Measurements from ENCODE around the gene ZSWIM5. TPM values are rescaled to one million over a fixed set of nuclear protein-coding genes. Genes with fewer than 3 reads are reported as not detected.
"Not testable (repeated sequence)": the region's sequence is repeated elsewhere in the genome, so short reads cannot be mapped to it uniquely, and the experiment has no call there.

Gene ZSWIM5
- total RNA-seq, 1 experiment from 2014 or later, result 2.6 TPM

- DNase-seq (ENCODE audit: low read depth, low spot score), result no peak
- in situ Hi-C loops (cut with HindIII; ENCODE audit: low pct_unique_long_range_greater_than_20kb, low sequenced_read_pairs), result no loop called here
Measured at GRCh38 chr1:45211076-45211475, 4.7 kb upstream of the ZSWIM5 start.

- in situ Hi-C loops (cut with HindIII; ENCODE audit: low pct_unique_long_range_greater_than_20kb, low sequenced_read_pairs), result no loop called here
Measured at GRCh38 chr1:45206808-45207623, 611 bp upstream of the ZSWIM5 start.

GRCh38 chr1:45205011-45205909 lies 1.1 kb downstream of the ZSWIM5 start:
- peak; percentile 37 for DNase-seq (ENCODE audit: low read depth, low spot score)
- in situ Hi-C loops (cut with HindIII; ENCODE audit: low pct_unique_long_range_greater_than_20kb, low sequenced_read_pairs), result no loop called here

More at GRCh38 chr1:45206808-45207623, 611 bp upstream of the ZSWIM5 start:
- DNase-seq (ENCODE audit: low read depth, low spot score), result no peak

GRCh38 chr1:45200906-45201500 lies 5.4 kb downstream of the ZSWIM5 start:
- peak; percentile 12 for DNase-seq (ENCODE audit: low read depth, low spot score)
- in situ Hi-C loops (cut with HindIII; ENCODE audit: low pct_unique_long_range_greater_than_20kb, low sequenced_read_pairs), result no loop called here

- in situ Hi-C loops (cut with HindIII; ENCODE audit: low pct_unique_long_range_greater_than_20kb, low sequenced_read_pairs), result no loop called here
- no peak for DNase-seq (ENCODE audit: low read depth, low spot score)
Measured at GRCh38 chr1:45200435-45200834, 6.0 kb downstream of the ZSWIM5 start.

GRCh38 chr1:45198185-45198584 lies 8.2 kb downstream of the ZSWIM5 start:
- in situ Hi-C loops (cut with HindIII; ENCODE audit: low pct_unique_long_range_greater_than_20kb, low sequenced_read_pairs), result no loop called here
- DNase-seq (ENCODE audit: low read depth, low spot score), result peak; percentile 54

- in situ Hi-C loops (cut with HindIII; ENCODE audit: low pct_unique_long_range_greater_than_20kb, low sequenced_read_pairs), result no loop called here
- no peak for DNase-seq (ENCODE audit: low read depth, low spot score)
Measured at GRCh38 chr1:45196863-45197262, 9.5 kb downstream of the ZSWIM5 start.

- in situ Hi-C loops (cut with HindIII; ENCODE audit: low pct_unique_long_range_greater_than_20kb, low sequenced_read_pairs), result no loop called here
Measured at GRCh38 chr1:45191418-45191783, 15.0 kb downstream of the ZSWIM5 start.

GRCh38 chr1:45187725-45188124 lies 18.7 kb downstream of the ZSWIM5 start:
- in situ Hi-C loops (cut with HindIII; ENCODE audit: low pct_unique_long_range_greater_than_20kb, low sequenced_read_pairs), result no loop called here
- no peak for DNase-seq (ENCODE audit: low read depth, low spot score)

More at GRCh38 chr1:45191418-45191783, 15.0 kb downstream of the ZSWIM5 start:
- DNase-seq (ENCODE audit: low read depth, low spot score), result no peak

- in situ Hi-C loops (cut with HindIII; ENCODE audit: low pct_unique_long_range_greater_than_20kb, low sequenced_read_pairs); DNase-seq (ENCODE audit: low read depth, low spot score): not testable (repeated sequence)
Measured at GRCh38 chr1:45179918-45180519, 26.4 kb downstream of the ZSWIM5 start.

- no peak for DNase-seq (ENCODE audit: low read depth, low spot score)
- in situ Hi-C loops (cut with HindIII; ENCODE audit: low pct_unique_long_range_greater_than_20kb, low sequenced_read_pairs), result no loop called here
Measured at GRCh38 chr1:45177452-45177851, 29.0 kb downstream of the ZSWIM5 start.

GRCh38 chr1:45172764-45173163 lies 33.6 kb downstream of the ZSWIM5 start:
- in situ Hi-C loops (cut with HindIII; ENCODE audit: low pct_unique_long_range_greater_than_20kb, low sequenced_read_pairs), result no loop called here

GRCh38 chr1:45172005-45172404 lies 34.4 kb downstream of the ZSWIM5 start:
- no peak for DNase-seq (ENCODE audit: low read depth, low spot score)
- in situ Hi-C loops (cut with HindIII; ENCODE audit: low pct_unique_long_range_greater_than_20kb, low sequenced_read_pairs), result no loop called here

More at GRCh38 chr1:45172764-45173163, 33.6 kb downstream of the ZSWIM5 start:
- no peak for DNase-seq (ENCODE audit: low read depth, low spot score)

- DNase-seq (ENCODE audit: low read depth, low spot score), result no peak
- in situ Hi-C loops (cut with HindIII; ENCODE audit: low pct_unique_long_range_greater_than_20kb, low sequenced_read_pairs), result no loop called here
Measured at GRCh38 chr1:45171575-45171974, 34.8 kb downstream of the ZSWIM5 start.

- in situ Hi-C loops (cut with HindIII; ENCODE audit: low pct_unique_long_range_greater_than_20kb, low sequenced_read_pairs), result no loop called here
Measured at GRCh38 chr1:45170151-45170742, 36.2 kb downstream of the ZSWIM5 start.

GRCh38 chr1:45167947-45168346 lies 38.5 kb downstream of the ZSWIM5 start:
- in situ Hi-C loops (cut with HindIII; ENCODE audit: low pct_unique_long_range_greater_than_20kb, low sequenced_read_pairs); DNase-seq (ENCODE audit: low read depth, low spot score): not testable (repeated sequence)

More at GRCh38 chr1:45170151-45170742, 36.2 kb downstream of the ZSWIM5 start:
- no peak for DNase-seq (ENCODE audit: low read depth, low spot score)

GRCh38 chr1:45164307-45164706 lies 42.1 kb downstream of the ZSWIM5 start:
- DNase-seq (ENCODE audit: low read depth, low spot score); in situ Hi-C loops (cut with HindIII; ENCODE audit: low pct_unique_long_range_greater_than_20kb, low sequenced_read_pairs): not testable (repeated sequence)
